ENCODE measurements around the gene STK11. TPM values are rescaled to one million over a fixed set of nuclear protein-coding genes. Genes with fewer than 3 reads are reported as not detected.

Gene STK11
- total RNA-seq, 2 experiments from 2014 or later: 76.5 to 78.4 TPM

DNA sequence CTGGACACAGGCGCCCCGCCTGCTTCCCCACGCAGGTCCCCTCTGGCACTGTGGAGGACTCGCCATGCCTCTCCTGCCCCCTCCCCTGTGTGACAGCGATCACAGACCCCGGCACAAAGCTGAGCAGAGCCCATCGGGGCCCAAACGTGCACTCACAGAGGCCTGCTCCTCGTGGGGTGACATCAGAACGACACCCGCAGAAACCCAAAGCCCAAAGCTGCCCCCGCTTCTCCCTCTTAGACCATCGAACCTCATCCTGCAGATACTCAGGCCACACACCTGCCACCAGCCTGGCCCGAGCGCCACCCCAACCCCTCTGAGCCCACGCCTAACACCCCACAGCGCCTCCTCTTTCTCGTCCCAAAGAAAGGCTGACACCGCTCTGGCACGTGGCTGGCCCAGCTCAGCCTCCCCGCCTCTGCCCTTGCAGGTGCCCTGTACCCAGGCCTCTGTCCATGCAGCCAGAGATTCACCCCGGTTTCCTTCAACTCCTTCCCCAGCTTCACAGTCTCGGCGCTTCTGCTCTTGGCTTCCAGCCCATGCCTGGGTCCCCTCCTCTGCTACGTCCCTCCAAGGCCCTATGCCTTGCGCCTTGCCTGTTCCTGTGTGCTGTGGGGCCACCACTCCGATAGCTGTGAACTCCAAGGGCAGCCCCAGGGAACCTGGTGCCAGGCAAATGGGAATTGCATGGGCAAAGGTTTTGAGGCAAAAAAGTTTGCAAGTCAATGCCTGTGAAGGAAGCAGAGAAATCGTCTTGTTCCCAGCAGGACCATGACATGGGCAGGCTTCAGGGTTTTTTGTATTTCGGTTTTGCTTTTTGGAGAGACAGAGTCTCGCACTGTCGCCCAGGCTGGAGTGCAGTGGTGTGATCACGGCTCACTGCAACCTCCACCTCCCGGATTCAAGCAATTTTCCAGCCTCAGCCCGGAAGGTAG lies 33.1 kb downstream of the STK11 start:
- no peaks in the 10 kb centered on the region for H4K20me1 ChIP-seq (ENCODE audit: insufficient read depth, low read length)
- no peak for TF ChIP-seq EZH2phosphoT487 (IDR thresholded peaks at IDR 0.05; ENCODE audit: borderline replicate concordance, low read depth, low read length)
- TF ChIP-seq, protein P1, sequence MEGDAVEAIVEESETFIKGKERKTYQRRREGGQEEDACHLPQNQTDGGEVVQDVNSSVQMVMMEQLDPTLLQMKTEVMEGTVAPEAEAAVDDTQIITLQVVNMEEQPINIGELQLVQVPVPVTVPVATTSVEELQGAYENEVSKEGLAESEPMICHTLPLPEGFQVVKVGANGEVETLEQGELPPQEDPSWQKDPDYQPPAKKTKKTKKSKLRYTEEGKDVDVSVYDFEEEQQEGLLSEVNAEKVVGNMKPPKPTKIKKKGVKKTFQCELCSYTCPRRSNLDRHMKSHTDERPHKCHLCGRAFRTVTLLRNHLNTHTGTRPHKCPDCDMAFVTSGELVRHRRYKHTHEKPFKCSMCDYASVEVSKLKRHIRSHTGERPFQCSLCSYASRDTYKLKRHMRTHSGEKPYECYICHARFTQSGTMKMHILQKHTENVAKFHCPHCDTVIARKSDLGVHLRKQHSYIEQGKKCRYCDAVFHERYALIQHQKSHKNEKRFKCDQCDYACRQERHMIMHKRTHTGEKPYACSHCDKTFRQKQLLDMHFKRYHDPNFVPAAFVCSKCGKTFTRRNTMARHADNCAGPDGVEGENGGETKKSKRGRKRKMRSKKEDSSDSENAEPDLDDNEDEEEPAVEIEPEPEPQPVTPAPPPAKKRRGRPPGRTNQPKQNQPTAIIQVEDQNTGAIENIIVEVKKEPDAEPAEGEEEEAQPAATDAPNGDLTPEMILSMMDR (conservative IDR thresholded peaks at IDR 0.05; ENCODE audit: low read length): no peak
- H3K4me1 ChIP-seq (ENCODE audit: insufficient read depth, low read length, poor library complexity, severe bottlenecking): peaks cover 26% of the 10 kb centered on the region
- no TSS peak for BruUV-seq (replicated peaks)
- no peaks in the 10 kb centered on the region for H3K9me3 ChIP-seq (ENCODE audit: low read length)
- H3K79me2 ChIP-seq (ENCODE audit: insufficient read depth, low read depth, low read length): peaks cover 13% of the 10 kb centered on the region; the same call in 1 of the 2 replicates
- H3K27ac ChIP-seq (ENCODE audit: low read depth, low read length, poor library complexity, severe bottlenecking): no peak overlapping the region
- intact Hi-C loops (cut with micrococcal nuclease; ENCODE audit: unreplicated experiment): no loop called here
- H2AFZ ChIP-seq (ENCODE audit: low read length): no peak overlapping the region
- H3K4me3 ChIP-seq (ENCODE audit: low read depth, low read length, poor library complexity, severe bottlenecking): peak overlapping the region; percentile 26
- ChIA-PET CTCF (ENCODE audit: unreplicated experiment) (no interaction called here), POLR2A (no interaction called here)
- H3K4me2 ChIP-seq (ENCODE audit: low read length): peak overlapping the region; percentile 45; the same call in 1 of the 2 replicates
- H3K36me3 ChIP-seq (ENCODE audit: insufficient read depth, low read length): peaks cover 5% of the 10 kb centered on the region; the same call in 1 of the 2 replicates
- DNase-seq (ENCODE audit: low spot score): no peak
- H3K9me2 ChIP-seq (ENCODE audit: insufficient read depth, low read length): no peaks in the 10 kb centered on the region

DNA sequence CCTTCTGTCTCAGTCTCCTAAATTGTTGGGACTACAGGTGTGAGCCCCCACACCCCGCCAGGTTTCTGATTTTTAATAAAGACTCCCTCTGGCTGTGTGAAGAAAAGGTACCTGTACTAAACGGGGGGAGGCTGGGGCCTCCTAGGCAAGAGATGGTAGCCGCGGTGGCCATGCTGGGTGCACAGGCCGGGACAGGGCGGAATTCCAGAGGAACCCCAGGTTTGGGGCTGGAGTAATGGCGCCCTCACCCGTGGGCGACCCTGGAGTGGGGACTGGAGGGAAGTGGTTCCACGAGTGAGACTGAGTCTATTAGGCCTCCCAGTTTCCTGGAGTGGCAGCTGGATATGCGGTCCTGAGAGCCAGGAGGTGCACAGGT lies 33.8 kb downstream of the STK11 start:
- TF ChIP-seq EZH2phosphoT487 (IDR thresholded peaks at IDR 0.05; ENCODE audit: borderline replicate concordance, low read depth, low read length): no peak
- TF ChIP-seq, protein P1 (conservative IDR thresholded peaks at IDR 0.05; ENCODE audit: low read length): no peak
- H3K9me3 ChIP-seq (ENCODE audit: low read length): no peaks in the 10 kb centered on the region
- CTCF ChIA-PET (ENCODE audit: unreplicated experiment): no interaction called here
- H3K79me2 ChIP-seq (ENCODE audit: insufficient read depth, low read depth, low read length): peaks cover 13% of the 10 kb centered on the region; the same call in 1 of the 2 replicates
- intact Hi-C loops (cut with micrococcal nuclease; ENCODE audit: unreplicated experiment): no loop called here
- H3K36me3 ChIP-seq (ENCODE audit: insufficient read depth, low read length): peaks cover 11% of the 10 kb centered on the region; the same call in 1 of the 2 replicates
- H3K9me2 ChIP-seq (ENCODE audit: insufficient read depth, low read length): no peaks in the 10 kb centered on the region
- no peak overlapping the region for H3K4me3 ChIP-seq (ENCODE audit: low read depth, low read length, poor library complexity, severe bottlenecking)
- peaks cover 33% of the 10 kb centered on the region for H3K4me1 ChIP-seq (ENCODE audit: insufficient read depth, low read length, poor library complexity, severe bottlenecking)
- BruUV-seq (replicated peaks): no TSS peak
- H3K4me2 ChIP-seq (ENCODE audit: low read length): no peak overlapping the region
- POLR2A ChIA-PET: no interaction called here
- H4K20me1 ChIP-seq (ENCODE audit: insufficient read depth, low read length): no peaks in the 10 kb centered on the region
- no peak overlapping the region for H3K27ac ChIP-seq (ENCODE audit: low read depth, low read length, poor library complexity, severe bottlenecking)
- no peak for DNase-seq (ENCODE audit: low spot score)
- no peak overlapping the region for H2AFZ ChIP-seq (ENCODE audit: low read length)
